Measurements from ENCODE around the gene PAIP2B. TPM values are rescaled to one million over a fixed set of nuclear protein-coding genes. Genes with fewer than 3 reads are reported as not detected.

Gene PAIP2B, protein sequence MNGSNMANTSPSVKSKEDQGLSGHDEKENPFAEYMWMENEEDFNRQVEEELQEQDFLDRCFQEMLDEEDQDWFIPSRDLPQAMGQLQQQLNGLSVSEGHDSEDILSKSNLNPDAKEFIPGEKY
- 0.37 TPM for total RNA-seq (2013)
- under 1 TPM; 0.08 to 0.20 (median 0.17) TPM for polyA plus RNA-seq
- polyA minus RNA-seq, result under 0.01 and 0.16 TPM in 2 replicates
- 0.46 to 11.7 (median 0.64) reads per million in 11 experiments for total RNA-seq

DNA sequence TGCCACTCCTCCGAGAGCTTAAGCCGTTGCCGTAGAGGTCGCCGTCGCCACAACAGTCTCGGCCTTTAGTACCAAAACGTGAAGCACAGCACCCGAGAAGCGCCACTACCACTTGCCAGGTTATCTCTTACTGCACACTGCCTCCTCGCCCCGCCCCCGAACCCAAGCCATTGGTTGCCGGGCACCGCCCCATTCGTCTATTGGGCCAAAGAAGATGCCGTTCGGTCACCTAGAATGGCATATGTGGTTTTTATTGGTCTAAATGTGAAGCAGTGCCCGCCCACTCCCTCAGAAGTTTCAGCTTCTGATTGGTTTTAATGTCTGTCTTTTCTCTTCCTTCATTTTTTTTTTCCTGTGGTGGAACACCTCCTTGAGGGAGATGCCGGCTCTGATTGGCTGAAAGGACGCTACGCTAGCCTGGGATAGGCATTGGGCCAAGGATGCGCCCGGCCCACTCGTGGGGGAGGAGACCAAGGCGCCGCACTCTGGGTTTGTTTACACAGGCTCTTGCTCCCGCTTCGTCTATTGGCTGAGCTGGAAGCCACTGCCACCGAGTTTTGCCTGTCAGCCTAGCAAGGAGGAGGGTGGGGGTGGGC is at the start of gene PAIP2B:
Gene PAIP2B, minus strand, starts transcription at position 139 of the 596 bp plus-strand sequence. CDS start 24,514 bp downstream, outside the sequence.
- intact Hi-C loops (cut with micrococcal nuclease), result loop anchor here in 1 of 2 donors (5.0 kb wide), 1 partner anchor 105 kb away; the partner anchor contains the start of gene ZNF638
- Mint-ChIP-seq H3K27ac (peak within 1 kb of the TSS; percentile 61 to 90 (median 83)), H3K27me3 (ENCODE audit: low read depth in 3 of 3) (peaks cover 1 to 9% (median 8%) of the 10 kb centered on the region in 3 donors), H3K4me3 (peak within 1 kb of the TSS; percentile 93 to 98), H3K9me3 (peaks cover 3 to 10% (median 7%) of the 10 kb centered on the region in 7 donors), H3K36me3 (no peaks in the 10 kb centered on the region), H3K4me1 (peaks cover 13% of the 10 kb centered on the region)
- 0% methylated on average over 15 of the region's 30 CpGs for WGBS (ENCODE audit: insufficient coverage)
- no peaks in the 10 kb centered on the region for H4K20me1 ChIP-seq (ENCODE audit: insufficient read depth, low read length)
- peak within 1 kb of the TSS; percentile 55 for H3K9ac ChIP-seq (ENCODE audit: insufficient read depth, low read length, poor library complexity, severe bottlenecking)
- H2AFZ ChIP-seq (ENCODE audit: insufficient read depth, low read depth, low read length, poor library complexity, severe bottlenecking), result peak within 1 kb of the TSS; percentile 93
- H3K4me3 ChIP-seq (replicated peaks in 1 of 3; ENCODE audit: low read depth in 2 of 3, low read length in 3 of 3), result peak within 1 kb of the TSS; percentile 57 to 80 (median 69)
- TF ChIP-seq, protein P1, sequence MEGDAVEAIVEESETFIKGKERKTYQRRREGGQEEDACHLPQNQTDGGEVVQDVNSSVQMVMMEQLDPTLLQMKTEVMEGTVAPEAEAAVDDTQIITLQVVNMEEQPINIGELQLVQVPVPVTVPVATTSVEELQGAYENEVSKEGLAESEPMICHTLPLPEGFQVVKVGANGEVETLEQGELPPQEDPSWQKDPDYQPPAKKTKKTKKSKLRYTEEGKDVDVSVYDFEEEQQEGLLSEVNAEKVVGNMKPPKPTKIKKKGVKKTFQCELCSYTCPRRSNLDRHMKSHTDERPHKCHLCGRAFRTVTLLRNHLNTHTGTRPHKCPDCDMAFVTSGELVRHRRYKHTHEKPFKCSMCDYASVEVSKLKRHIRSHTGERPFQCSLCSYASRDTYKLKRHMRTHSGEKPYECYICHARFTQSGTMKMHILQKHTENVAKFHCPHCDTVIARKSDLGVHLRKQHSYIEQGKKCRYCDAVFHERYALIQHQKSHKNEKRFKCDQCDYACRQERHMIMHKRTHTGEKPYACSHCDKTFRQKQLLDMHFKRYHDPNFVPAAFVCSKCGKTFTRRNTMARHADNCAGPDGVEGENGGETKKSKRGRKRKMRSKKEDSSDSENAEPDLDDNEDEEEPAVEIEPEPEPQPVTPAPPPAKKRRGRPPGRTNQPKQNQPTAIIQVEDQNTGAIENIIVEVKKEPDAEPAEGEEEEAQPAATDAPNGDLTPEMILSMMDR (IDR thresholded peaks at IDR 0.05), result no peak
- peak; percentile 97 to 99 (median 97) for DNase-seq
- H3K9me3 ChIP-seq (replicated peaks in 1 of 2; ENCODE audit: control insufficient read depth in 1 of 2, insufficient read depth in 1 of 2, low read length in 2 of 2), result peaks cover 0 to 1% of the 10 kb centered on the region in 2 donors
- peaks cover 13 to 16% of the 10 kb centered on the region in 2 donors for H3K4me1 ChIP-seq (ENCODE audit: control insufficient read depth in 1 of 2, insufficient read depth in 2 of 2, low read length in 2 of 2)
- H3K36me3 ChIP-seq (replicated peaks in 1 of 2; ENCODE audit: control insufficient read depth in 1 of 2, insufficient read depth in 2 of 2, low read length in 2 of 2), result no peaks in the 10 kb centered on the region
- H3K79me2 ChIP-seq (ENCODE audit: insufficient read depth, low read length), result no peaks in the 10 kb centered on the region
- H3K27me3 ChIP-seq (ENCODE audit: control insufficient read depth in 2 of 2, insufficient read depth in 2 of 2, low read length in 2 of 2), result no peaks in the 10 kb centered on the region
- peak within 1 kb of the TSS in 1 of 2 donors; percentile 50 for H3K27ac ChIP-seq (ENCODE audit: low read depth in 1 of 2, low read length in 2 of 2)
- H3K4me2 ChIP-seq (replicated peaks; ENCODE audit: extremely low read depth, low read length, poor library complexity, severe bottlenecking), result peak within 1 kb of the TSS; percentile 91

DNA sequence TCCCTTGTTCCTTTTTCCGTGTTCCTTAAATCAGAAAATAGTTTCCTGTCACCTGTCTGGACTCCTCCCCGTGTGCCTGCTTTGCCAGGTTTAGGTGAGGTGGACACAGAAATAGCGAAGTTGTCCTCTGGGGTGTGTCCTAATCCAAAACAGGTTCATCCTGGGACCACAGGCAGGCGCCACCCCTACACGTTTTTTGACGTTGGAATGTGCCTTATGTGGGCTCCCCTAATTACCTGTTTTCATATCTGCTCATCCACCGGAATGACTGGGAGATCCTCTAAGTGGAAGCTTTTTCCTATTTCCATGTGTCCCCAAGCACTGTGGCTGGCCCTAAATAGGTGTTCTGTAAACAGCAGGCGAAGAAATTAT is 49.0 kb upstream of the PAIP2B start:
- intact Hi-C loops (cut with micrococcal nuclease), result no loop called here
- TF ChIP-seq, protein P1 (IDR thresholded peaks at IDR 0.05), result no peak
- H3K4me3 ChIP-seq (replicated peaks in 1 of 3; ENCODE audit: low read depth in 2 of 3, low read length in 3 of 3), result peak overlapping the region in 1 of 3 experiments; percentile 81
- H3K79me2 ChIP-seq (ENCODE audit: insufficient read depth, low read length), result no peaks in the 10 kb centered on the region
- H3K36me3 ChIP-seq (replicated peaks in 1 of 2; ENCODE audit: control insufficient read depth in 1 of 2, insufficient read depth in 2 of 2, low read length in 2 of 2), result no peaks in the 10 kb centered on the region
- Mint-ChIP-seq H3K27ac (peak overlapping the region in 2 of 7 donors; percentile 5 to 56), H3K4me3 (peak overlapping the region; percentile 75 to 79), H3K36me3 (no peaks in the 10 kb centered on the region), H3K27me3 (ENCODE audit: low read depth in 3 of 3) (peaks cover 29 to 53% (median 42%) of the 10 kb centered on the region in 3 donors), H3K9me3 (peaks cover 3 to 9% (median 8%) of the 10 kb centered on the region in 7 donors), H3K4me1 (peaks cover 21% of the 10 kb centered on the region)
- H2AFZ ChIP-seq (ENCODE audit: insufficient read depth, low read depth, low read length, poor library complexity, severe bottlenecking), result peak overlapping the region; percentile 87
- H3K9ac ChIP-seq (ENCODE audit: insufficient read depth, low read length, poor library complexity, severe bottlenecking), result no peak overlapping the region
- H3K27ac ChIP-seq (ENCODE audit: low read depth in 1 of 2, low read length in 2 of 2), result no peak overlapping the region
- peak overlapping the region; percentile 92 for H3K4me2 ChIP-seq (replicated peaks; ENCODE audit: extremely low read depth, low read length, poor library complexity, severe bottlenecking)
- WGBS (ENCODE audit: insufficient coverage), result 21% methylated on average over 7 of the region's 8 CpGs
- H4K20me1 ChIP-seq (ENCODE audit: insufficient read depth, low read length), result no peaks in the 10 kb centered on the region
- H3K9me3 ChIP-seq (replicated peaks in 1 of 2; ENCODE audit: control insufficient read depth in 1 of 2, insufficient read depth in 1 of 2, low read length in 2 of 2), result no peaks in the 10 kb centered on the region
- no peak for DNase-seq
- peaks cover 20 to 23% of the 10 kb centered on the region in 2 donors for H3K4me1 ChIP-seq (ENCODE audit: control insufficient read depth in 1 of 2, insufficient read depth in 2 of 2, low read length in 2 of 2)
- peaks cover 0 to 7% of the 10 kb centered on the region in 2 donors for H3K27me3 ChIP-seq (ENCODE audit: control insufficient read depth in 2 of 2, insufficient read depth in 2 of 2, low read length in 2 of 2)

All from CD14-positive monocyte (primary cell).